GM19193 (cell line): ENCODE data around the gene ARHGAP22.

Experiments
- POLR2A ChIP-seq: IDR thresholded peaks from 4 replicates; pipeline ENCODE4 v1.6.1; 2011; ENCODE audit not compliant: insufficient read depth, insufficient read length; ENCODE audit errors: extremely low read depth

ARHGAP22 gene

DNA sequence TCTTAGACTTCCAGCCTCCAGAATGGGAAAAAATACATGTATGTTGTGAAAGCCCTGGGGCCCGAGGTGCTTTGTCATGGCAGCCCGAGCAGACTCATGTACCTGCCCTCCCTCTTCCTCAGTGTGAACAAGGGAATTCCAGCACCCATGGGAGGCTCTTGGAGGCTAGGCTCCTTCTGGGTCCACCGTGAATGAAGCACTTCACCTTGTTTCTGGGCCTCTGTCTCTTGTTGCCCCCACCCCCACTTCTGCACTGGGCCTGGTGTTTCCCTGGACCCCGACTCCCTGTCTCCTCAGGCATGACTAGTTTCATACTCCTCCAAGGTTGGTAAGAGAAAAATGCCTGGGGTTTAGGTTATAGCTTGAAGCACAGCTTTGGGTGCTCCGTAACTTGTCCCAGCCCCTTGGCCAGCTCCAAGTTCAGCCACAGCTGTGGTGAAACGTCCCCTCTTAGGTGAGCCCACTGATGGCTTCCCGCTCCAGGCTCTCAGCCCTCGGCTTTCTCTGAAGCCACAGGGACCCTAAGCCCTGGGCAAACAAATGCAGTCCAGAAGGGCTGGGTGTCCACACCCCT is 30.2 kb upstream of the ARHGAP22 start:
- TF ChIP-seq POLR2A, result no peak

- no peak for TF ChIP-seq POLR2A
Measured at GRCh38 chr10:48634198-48634983, 29.5 kb upstream of the ARHGAP22 start.

DNA sequence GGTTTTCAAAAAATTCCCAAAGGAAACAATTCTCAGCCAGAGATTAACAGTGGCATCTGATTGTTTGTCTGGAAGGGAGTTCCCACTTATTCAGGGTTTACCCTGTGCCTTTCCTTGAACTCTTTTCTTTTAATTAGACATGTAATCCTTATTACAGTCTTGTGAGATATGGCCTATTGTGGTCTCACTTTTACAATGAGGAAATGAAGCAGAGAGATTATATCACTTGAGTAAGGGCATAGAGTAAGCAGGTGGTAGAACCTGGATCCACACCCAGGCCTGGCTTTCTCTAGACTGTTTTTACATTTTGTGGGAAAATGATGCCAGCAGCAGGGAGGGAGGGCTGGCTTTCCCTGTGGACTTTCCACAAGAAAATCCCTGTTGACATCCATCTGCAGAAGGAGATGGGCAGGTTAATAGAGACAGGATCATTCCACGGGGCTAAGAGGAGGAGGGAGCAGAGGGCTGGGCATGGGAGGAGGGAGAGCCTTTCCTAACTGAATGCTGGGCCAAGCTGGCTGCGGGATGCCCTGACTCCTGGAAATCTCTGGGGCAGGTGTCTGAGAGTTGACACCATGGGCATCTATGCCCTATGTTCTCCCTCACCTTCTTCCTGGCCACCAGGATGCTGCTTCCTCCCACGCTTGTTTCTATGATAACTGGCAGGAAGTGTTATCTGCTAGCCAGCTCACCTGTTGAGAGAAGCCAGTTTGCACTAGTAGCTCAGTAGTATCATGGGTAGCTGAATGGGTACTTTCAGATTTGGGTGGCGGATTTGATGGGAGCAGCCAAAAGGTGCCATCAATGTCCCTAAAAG is 28.7 kb upstream of the ARHGAP22 start:
- no peak for TF ChIP-seq POLR2A

- TF ChIP-seq POLR2A, result no peak
Measured at GRCh38 chr10:48632166-48632565, 27.3 kb upstream of the ARHGAP22 start.

DNA sequence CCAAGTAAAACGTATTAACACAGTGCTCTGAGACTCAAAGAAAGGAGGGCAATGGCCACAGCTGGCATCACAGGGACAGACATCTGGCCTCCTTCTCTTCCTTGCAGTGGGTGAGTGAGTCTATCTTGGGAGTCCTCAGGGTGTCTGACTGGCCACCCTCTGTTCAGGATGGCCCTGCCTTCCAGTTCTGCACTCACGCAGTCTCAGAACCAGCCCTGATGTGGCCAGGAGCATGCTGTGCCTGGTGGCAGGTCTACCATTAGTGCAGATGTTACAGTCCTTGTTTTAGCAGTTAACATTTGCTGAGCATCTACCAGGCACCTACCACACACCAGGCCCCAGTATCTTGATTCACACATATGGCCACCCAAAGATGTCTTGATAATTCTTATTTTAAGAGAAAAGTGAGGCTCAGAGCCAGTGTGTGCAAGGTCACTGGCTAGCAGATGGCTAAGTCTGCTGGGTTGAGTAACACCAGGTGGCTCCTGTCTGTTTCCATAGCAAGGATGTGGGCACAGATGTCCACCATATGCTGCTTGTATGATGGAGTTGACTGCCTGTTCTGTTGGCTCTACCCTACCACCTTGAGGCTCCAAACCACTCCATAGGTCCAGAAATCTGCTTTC is 23.2 kb upstream of the ARHGAP22 start:
- TF ChIP-seq POLR2A, result no peak

- TF ChIP-seq POLR2A, result no peak
Measured at GRCh38 chr10:48626986-48627731, 22.3 kb upstream of the ARHGAP22 start.

GRCh38 chr10:48626447-48626846 is 21.6 kb upstream of the ARHGAP22 start:
- no peak for TF ChIP-seq POLR2A

- no peak for TF ChIP-seq POLR2A
Measured at GRCh38 chr10:48625826-48626134, 20.9 kb upstream of the ARHGAP22 start.

GRCh38 chr10:48623607-48624132 is 18.8 kb upstream of the ARHGAP22 start:
- TF ChIP-seq POLR2A, result no peak

- TF ChIP-seq POLR2A, result no peak
Measured at GRCh38 chr10:48623009-48623408, 18.1 kb upstream of the ARHGAP22 start.

DNA sequence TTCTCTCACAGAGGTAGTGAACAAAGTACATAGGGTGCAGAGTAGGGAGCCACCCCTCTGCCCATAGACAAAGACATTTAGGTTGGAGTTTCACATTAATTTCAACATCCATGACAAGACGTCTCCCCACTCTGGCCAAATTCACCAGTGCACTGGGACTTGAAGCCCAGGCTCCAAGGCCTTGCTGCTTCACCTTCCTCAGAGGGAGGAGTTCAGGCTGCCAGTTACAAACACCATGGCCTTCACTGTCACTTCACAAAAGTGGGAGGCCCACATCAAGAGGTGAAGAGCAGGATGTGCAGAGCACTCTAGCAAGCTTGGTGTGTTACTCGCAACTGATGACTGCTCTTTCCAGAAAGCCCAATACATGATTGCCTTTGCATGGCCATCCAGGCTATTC is 15.8 kb upstream of the ARHGAP22 start:
- TF ChIP-seq POLR2A, result no peak

DNA sequence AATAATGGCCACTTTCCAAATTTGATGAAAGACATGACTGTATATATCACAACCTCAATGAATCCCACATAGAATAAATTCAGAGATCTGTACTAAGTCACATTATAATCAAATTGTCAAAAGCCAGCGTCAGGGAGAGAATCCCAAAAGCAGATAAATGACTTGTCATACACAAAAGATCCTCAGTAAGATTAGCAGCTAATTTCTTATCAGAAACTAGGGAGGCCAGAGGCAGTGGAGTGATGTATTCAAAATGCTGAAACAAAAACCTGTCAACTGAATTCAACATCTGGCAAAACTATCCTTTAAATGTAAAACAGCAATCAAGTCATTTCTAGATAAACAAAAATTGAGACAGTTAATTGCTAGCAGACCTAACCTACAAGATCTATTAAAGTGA is 11.6 kb upstream of the ARHGAP22 start:
- TF ChIP-seq POLR2A, result no peak

DNA sequence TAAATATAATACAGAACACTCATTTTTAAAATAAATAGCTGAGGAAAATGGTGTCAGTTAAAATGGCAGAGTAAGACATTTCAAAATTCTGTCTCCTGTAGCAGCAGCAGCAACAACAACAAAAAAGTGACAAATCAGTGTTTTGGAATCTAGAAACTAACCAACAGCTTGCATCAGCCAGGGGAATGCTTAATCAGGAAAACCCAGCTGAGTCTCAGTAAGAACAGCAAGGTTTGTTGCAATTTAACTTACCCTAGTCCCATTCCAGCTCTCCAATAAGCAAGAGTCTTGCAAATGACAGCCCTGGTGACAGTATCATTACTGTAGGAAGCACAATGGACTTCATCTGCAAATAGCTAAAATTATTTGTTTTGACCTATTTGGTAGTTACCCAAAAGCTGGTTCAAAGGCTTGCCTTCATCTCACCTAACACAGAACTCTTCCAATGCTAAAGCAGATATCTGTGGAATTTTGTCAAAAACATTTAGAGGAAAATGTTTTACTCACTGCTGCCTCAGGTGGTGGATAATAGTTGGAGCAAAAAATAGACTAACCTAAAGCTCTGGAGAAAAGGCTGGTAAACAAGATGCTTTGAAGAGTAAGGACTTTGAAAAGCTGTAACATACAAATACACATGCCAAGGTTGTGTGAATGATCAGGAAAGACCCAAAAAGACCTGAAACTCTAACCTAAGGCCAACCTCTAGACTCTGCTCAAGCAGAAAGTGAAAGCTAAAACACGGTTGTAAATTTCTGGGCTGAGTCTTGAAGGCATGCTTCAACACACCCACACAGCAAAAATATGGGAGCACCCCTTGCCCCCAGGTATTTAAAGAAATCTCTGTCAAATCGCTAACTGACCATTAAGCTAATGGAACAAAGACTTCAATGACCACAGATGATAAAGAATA is 9.9 kb upstream of the ARHGAP22 start:
- TF ChIP-seq POLR2A, result no peak
